SK-N-MC (cell line): Measurements from ENCODE around the gene TCF7L1.

ENCODE experiments used
- EZH2 ChIP-seq: fragments of 200-600 bp; sonication (generic); IDR thresholded peaks from one replicate; pipeline ENCODE4 v1.6.1; 2017; ENCODE audit warnings: antibody characterized with exemption
- FOXP2 ChIP-seq: optimal IDR thresholded peaks from 2 replicates; pipeline ENCODE3; 2011; ENCODE audit warnings: mild to moderate bottlenecking, moderate library complexity; ENCODE audit not compliant: insufficient read depth; ENCODE audit errors: extremely low read length, control extremely low read depth
- POLR2AphosphoS5 ChIP-seq: IDR thresholded peaks from 2 replicates; pipeline ENCODE4 v1.6.1; 2012; ENCODE audit warnings: mild to moderate bottlenecking, low read depth, low read length, borderline replicate concordance

DNA sequence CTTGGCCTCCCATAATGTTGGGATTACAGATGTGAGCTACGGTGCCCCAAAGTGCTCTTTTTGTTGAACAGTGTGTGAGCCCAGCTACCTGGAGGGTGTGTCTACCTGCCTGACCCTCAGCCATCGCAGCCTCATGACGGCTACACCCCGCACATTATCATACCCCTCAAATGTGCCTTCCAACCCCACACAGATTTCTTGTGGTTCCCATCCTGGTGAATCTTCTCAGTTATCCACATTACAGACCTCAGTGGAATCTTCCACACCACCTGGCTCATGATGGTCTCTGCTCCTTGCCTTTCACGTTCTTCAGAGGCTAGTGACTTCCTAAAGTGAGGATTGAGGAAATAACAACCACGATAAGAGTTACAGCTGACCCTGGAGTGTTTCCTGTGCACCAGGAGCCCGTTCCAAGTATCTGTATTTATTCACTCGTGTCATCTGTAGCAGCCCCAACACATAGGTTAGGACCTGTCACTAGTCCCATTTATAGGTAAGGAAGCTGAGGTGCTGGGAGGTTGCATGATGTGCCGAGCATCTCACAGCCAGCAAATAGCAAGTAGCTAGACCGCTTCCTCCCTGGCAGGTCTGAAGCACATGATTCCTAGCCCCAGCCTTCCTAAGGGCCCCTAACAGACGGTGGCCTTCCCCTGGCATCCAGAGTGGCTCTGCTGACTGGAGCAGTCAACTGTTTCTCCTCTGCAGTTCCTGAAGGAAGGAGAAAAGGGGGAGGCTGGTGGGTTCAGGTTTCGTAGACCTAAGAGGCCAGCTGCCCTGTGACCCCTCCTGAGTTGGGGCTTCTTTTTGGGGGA lies 47.3 kb downstream of the TCF7L1 start:
- TF ChIP-seq POLR2AphosphoS5 (no peak), EZH2 (no peak), FOXP2 (no peak)
